Keratinocyte (primary cell): ENCODE measurements around the gene KLHL29. TPM values are rescaled to one million over a fixed set of nuclear protein-coding genes. Genes with fewer than 3 reads are reported as not detected.

Experiments
- DNase-seq: peaks from one replicate; pipeline ENCODE4 v3.0.0-alpha.2; 2011; ENCODE audit warnings: low read depth, missing footprints, low spot score
- FAIRE-seq: peaks from 2 replicates; lab custom pipeline; 2011; peaks lifted over from hg19 to GRCh38; lab: Jason Lieb, UNC
- H2AFZ ChIP-seq: 2 replicates; pipeline ENCODE4 v1.6.0; 2012; ENCODE audit warnings: low read length, control low read depth, inconsistent platforms; ENCODE audit not compliant: control insufficient read depth
- H3K27ac ChIP-seq: 2 replicates; pipeline ENCODE4 v1.5.1; 2011; ENCODE audit warnings: low read length; ENCODE audit not compliant: control insufficient read depth, insufficient read depth
- H3K27me3 ChIP-seq: 3 replicates; pipeline ENCODE4 v1.6.0; 2011; ENCODE audit warnings: low read length; ENCODE audit not compliant: control insufficient read depth, insufficient read depth; ENCODE audit errors: extremely low read depth
- H3K36me3 ChIP-seq, 2 experiments: 2 replicates in 1 of 2; 3 replicates in 1 of 2; pipeline ENCODE4 v1.5.1; 2011; ENCODE audit warnings: low read length in 2 of 2, mild to moderate bottlenecking in 1 of 2; ENCODE audit not compliant: control insufficient read depth in 2 of 2, insufficient read depth in 2 of 2; ENCODE audit errors: extremely low read depth in 1 of 2
- H3K4me1 ChIP-seq: 3 replicates; pipeline ENCODE4 v1.5.1; 2011; ENCODE audit warnings: low read length; ENCODE audit not compliant: control insufficient read depth, insufficient read depth; ENCODE audit errors: extremely low read depth
- H3K4me2 ChIP-seq: 3 replicates; pipeline ENCODE4 v1.6.0; 2011; ENCODE audit warnings: low read depth, low read length; ENCODE audit not compliant: control insufficient read depth, insufficient read depth; ENCODE audit errors: extremely low read depth
- H3K4me3 ChIP-seq, 3 experiments: fragments of 200-600 bp in 1 of 3; sonication (generic) in 1 of 3; 2 replicates in 2 of 3; 3 replicates in 1 of 3; pipeline ENCODE4 v1.5.1; 2011 to 2016; ENCODE audit warnings: low read length in 3 of 3, mild to moderate bottlenecking in 3 of 3, control low read depth in 2 of 3, inconsistent platforms in 1 of 3, low read depth in 1 of 3, mixed read lengths in 1 of 3, mixed run types in 1 of 3, moderate library complexity in 1 of 3; ENCODE audit not compliant: control insufficient read depth in 2 of 3, insufficient read depth in 2 of 3; ENCODE audit errors: extremely low read depth in 1 of 3
- H3K79me2 ChIP-seq: 2 replicates; pipeline ENCODE4 v1.6.0; 2012; ENCODE audit warnings: low read length; ENCODE audit not compliant: control insufficient read depth, insufficient read depth
- H3K9ac ChIP-seq: 3 replicates; pipeline ENCODE4 v1.6.0; 2011; ENCODE audit warnings: low read length; ENCODE audit not compliant: control insufficient read depth, insufficient read depth; ENCODE audit errors: extremely low read depth
- H3K9me1 ChIP-seq: 3 replicates; pipeline ENCODE4 v1.6.0; 2011; ENCODE audit warnings: low read length; ENCODE audit not compliant: control insufficient read depth, insufficient read depth; ENCODE audit errors: extremely low read depth
- H3K9me3 ChIP-seq: 2 replicates; pipeline ENCODE4 v1.5.1; 2012; ENCODE audit warnings: low read depth, low read length; ENCODE audit not compliant: control insufficient read depth
- H4K20me1 ChIP-seq: 3 replicates; pipeline ENCODE4 v1.6.0; 2011; ENCODE audit warnings: low read length; ENCODE audit not compliant: control insufficient read depth, insufficient read depth; ENCODE audit errors: extremely low read depth
- CTCF ChIP-seq, 3 experiments: IDR thresholded peaks in 1 of 3; conservative IDR thresholded peaks in 1 of 3; optimal IDR thresholded peaks in 1 of 3; 2 replicates in 2 of 3; 3 replicates in 1 of 3; pipeline versions ENCODE3 to v1.5.1; 2011; ENCODE audit warnings: low read length in 3 of 3, mild to moderate bottlenecking in 3 of 3, moderate library complexity in 2 of 3, control low read depth in 1 of 3, inconsistent platforms in 1 of 3; ENCODE audit not compliant: insufficient read depth in 2 of 3; ENCODE audit errors: extremely low read depth in 1 of 3
- EZH2 ChIP-seq: IDR thresholded peaks from one replicate; pipeline ENCODE4 v1.6.1; 2012; ENCODE audit warnings: inconsistent platforms, mild to moderate bottlenecking, low read length, moderate library complexity
- dilution Hi-C: fragments of 300-500 bp; cut with MboI; formaldehyde crosslinking; loops from one replicate; pipeline ENCODE4 v1.7.0; 2020; ENCODE audit warnings: low sequenced_read_pairs; ENCODE audit not compliant: extremely low pct_ligation_motif_present
- polyA plus RNA-seq, 5 experiments: library from polyadenylated mRNA; depleted of rRNA in 3 of 5; stranded (reverse) in 3 of 5; stranded (forward) in 1 of 5; unstranded in 1 of 5; fragments of >200 nt; gene quantifications; 1 replicate in 1 of 5; 2 replicates in 3 of 5; 3 replicates in 1 of 5; pipeline versions ENCODE4 v1.2.1 to v1.2.3, GENCODE V29; 2011 to 2012; ENCODE audit warnings: missing spikeins in 2 of 5, low read depth in 1 of 5, low replicate concordance in 1 of 5

Gene KLHL29
- polyA plus RNA-seq, 1 donor (not counting 4 experiments of a cell fraction or from before 2014, with no cell fraction given), result 4.7 TPM

GRCh38 chr2:23622466-23622865 lies 237.5 kb downstream of the KLHL29 start:
- Histone ChIP-seq H3K27ac (no peak overlapping the region), H4K20me1 (no peaks in the 10 kb centered on the region), H3K4me1 (no peaks in the 10 kb centered on the region), H3K9me3 (no peaks in the 10 kb centered on the region), H3K9ac (no peak overlapping the region), H3K4me3 (no peak overlapping the region), H3K27me3 (no peaks in the 10 kb centered on the region), H3K4me2 (no peak overlapping the region), H3K9me1 (no peaks in the 10 kb centered on the region), H3K36me3 (no peaks in the 10 kb centered on the region), H2AFZ (no peak overlapping the region), H3K79me2 (no peaks in the 10 kb centered on the region)
- dilution Hi-C loops, result no loop called here
- no peak for DNase-seq
- FAIRE-seq, result no peak
- TF ChIP-seq EZH2 (no peak), CTCF (optimal IDR thresholded peaks at IDR 0.05 in 1 of 3, IDR thresholded peaks at IDR 0.05 in 1 of 3, conservative IDR thresholded peaks at IDR 0.05 in 1 of 3; ENCODE audit: extremely low read depth in 1 of 3, insufficient read depth in 2 of 3, low read length in 3 of 3) (no peak)

DNA sequence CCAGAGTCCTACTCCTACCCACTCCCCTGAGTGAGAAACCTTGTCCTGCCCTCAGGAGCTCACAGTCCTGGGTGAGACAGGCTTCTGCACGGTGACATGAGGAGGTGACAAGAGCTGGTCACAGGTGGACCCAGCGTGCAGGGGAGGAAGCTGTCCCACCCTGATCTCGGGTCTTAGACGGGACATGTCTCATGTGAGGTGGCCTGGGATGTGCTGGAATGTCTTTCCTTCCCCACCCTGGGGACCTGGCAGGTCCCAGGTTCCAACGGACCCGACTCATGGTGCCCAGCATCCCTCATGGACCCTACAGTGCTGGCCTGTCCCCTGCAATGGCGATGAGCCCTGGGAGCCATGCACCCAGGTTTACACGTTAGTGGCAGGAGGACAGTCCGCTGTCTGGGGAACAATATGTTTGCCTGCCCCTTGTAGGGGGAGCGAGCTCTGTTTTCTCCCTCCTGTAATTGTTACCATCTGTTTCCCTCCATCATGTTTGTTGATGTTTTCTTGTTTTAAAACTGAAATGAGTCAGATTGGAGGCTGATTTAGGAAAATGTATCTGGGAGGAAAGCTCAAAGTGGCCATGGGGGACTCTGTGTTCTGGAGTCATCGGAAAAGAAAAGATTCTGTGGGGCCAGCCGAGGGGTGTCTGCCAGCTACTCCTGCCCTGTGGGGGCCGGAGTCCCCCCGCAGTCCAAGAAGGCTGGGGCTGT lies 238.1 kb downstream of the KLHL29 start:
- FAIRE-seq, result no peak

More for the DNA sequence above, 238.1 kb downstream of the KLHL29 start:
- H3K9ac ChIP-seq, result no peak overlapping the region
- no peak overlapping the region for H3K4me3 ChIP-seq
- dilution Hi-C loops, result no loop called here
- H3K4me1 ChIP-seq, result no peaks in the 10 kb centered on the region
- H3K9me1 ChIP-seq, result no peaks in the 10 kb centered on the region
- H3K9me3 ChIP-seq, result no peaks in the 10 kb centered on the region
- H3K79me2 ChIP-seq, result no peaks in the 10 kb centered on the region
- H3K27me3 ChIP-seq, result no peaks in the 10 kb centered on the region
- no peak overlapping the region for H2AFZ ChIP-seq
- no peak for TF ChIP-seq CTCF (optimal IDR thresholded peaks at IDR 0.05 in 1 of 3, IDR thresholded peaks at IDR 0.05 in 1 of 3, conservative IDR thresholded peaks at IDR 0.05 in 1 of 3; ENCODE audit: extremely low read depth in 1 of 3, insufficient read depth in 2 of 3, low read length in 3 of 3)
- TF ChIP-seq EZH2, result no peak
- no peaks in the 10 kb centered on the region for H4K20me1 ChIP-seq
- DNase-seq, result no peak
- no peak overlapping the region for H3K27ac ChIP-seq
- H3K4me2 ChIP-seq, result no peak overlapping the region
- no peaks in the 10 kb centered on the region for H3K36me3 ChIP-seq
